ENCODE data around the gene AK3.
"Not testable (repeated sequence)": the region's sequence is repeated elsewhere in the genome, so short reads cannot be mapped to it uniquely, and the experiment has no call there.

Gene AK3

DNA sequence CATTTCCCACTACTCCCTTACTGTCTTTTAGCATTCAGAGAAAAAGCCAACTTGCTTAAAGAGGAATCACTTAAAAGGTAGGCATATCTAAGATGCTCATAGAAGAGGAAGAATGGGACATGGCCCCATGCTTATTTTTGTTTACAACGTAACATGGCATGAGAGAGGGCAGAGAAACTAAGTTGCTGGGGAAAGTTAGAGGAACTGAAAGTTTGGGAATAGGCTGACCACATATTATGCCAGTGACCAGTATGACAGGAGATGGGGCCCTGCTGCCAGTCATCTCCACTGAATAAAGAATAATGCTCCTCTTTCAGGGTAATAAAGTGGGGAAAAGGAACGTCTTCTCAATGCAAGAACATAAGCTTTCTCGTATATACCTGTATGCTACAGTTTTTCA, 77.0 kb downstream of the AK3 start:
- DNase-seq, result no peak

DNA sequence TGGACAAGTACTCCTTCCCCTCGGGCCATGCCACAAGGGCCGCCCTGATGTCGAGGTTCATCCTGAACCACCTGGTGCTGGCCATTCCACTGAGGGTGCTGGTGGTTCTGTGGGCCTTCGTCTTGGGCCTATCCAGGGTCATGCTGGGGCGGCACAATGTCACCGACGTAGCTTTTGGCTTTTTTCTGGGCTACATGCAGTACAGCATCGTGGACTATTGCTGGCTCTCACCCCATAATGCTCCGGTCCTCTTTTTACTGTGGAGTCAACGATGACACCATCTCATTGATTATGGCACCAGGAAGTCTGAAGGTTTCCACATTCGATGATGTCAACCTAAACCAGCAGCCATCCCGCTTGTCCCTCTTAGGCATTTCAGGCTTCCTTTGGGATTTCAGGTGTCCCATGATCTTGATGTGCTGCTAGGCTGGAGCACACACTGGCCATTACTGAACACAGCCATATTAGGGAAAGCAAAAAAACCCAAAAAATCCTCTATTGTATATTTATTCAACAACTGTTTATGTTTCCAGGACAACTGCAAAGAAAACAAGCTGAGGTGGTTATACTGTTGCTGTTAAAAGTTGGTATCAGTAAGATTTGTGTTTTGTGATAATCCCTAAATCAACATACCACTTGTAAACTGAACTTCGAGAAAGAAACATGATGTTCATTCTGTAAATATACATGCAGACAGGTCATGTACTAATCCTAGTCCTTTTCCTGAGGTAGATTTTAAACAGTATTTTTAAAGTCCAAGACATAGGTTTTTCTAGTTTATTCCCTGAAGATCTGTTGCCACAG, 77.8 kb downstream of the AK3 start:
- no peak for DNase-seq

- peak; percentile 73 for DNase-seq
Observed at GRCh38 chr9:4662108-4662988, 78.7 kb downstream of the AK3 start, which contains the start of gene PLPP6. Gene PLPP6, plus strand, starts transcription at chr9:4662294. Its CDS starts 82 bp downstream, at chr9:4662376.

GRCh38 chr9:4661611-4662010, 79.4 kb downstream of the AK3 start:
- no peak for DNase-seq

GRCh38 chr9:4661165-4661564, 79.8 kb downstream of the AK3 start:
- DNase-seq, result no peak

DNA sequence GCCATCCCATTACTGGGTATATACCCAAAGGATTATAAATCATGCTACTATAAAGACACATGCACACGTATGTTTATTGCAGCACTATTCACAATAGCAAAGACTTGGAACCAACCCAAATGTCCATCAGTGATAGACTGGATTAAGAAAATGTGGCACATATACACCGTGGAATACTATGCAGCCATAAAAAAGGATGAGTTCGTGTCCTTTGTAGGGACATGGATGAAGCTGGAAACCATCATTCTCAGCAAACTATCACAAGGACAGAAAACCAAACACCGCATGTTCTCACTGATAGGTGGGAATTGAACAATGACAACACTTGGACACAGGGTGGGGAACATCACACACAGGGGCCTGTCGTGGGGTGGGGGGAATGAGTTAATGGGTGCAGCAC, 80.3 kb downstream of the AK3 start:
- DNase-seq, result not testable (repeated sequence)
